ENCODE measurements around the gene ADGRL3.

ADGRL3 gene

GRCh38 chr4:61292322-61292721, 92.2 kb downstream of the ADGRL3 start:
- no peak for DNase-seq (ENCODE audit: low read depth)
- TF ChIP-seq CTCF (conservative IDR thresholded peaks at IDR 0.05; ENCODE audit: control insufficient read depth, insufficient read depth, low read depth, low read length): no peak
- H3K4me3 ChIP-seq (ENCODE audit: control insufficient read depth, low read depth, low read length): no peak overlapping the region

- DNase-seq (ENCODE audit: low read depth): no peak
- no peak overlapping the region for H3K4me3 ChIP-seq (ENCODE audit: control insufficient read depth, low read depth, low read length)
- TF ChIP-seq CTCF (conservative IDR thresholded peaks at IDR 0.05; ENCODE audit: control insufficient read depth, insufficient read depth, low read depth, low read length): no peak
Measured at GRCh38 chr4:61293707-61294400, 93.7 kb downstream of the ADGRL3 start.

- H3K4me3 ChIP-seq (ENCODE audit: control insufficient read depth, low read depth, low read length): no peak overlapping the region
- DNase-seq (ENCODE audit: low read depth): no peak
- TF ChIP-seq CTCF (conservative IDR thresholded peaks at IDR 0.05; ENCODE audit: control insufficient read depth, insufficient read depth, low read depth, low read length): no peak
Measured at GRCh38 chr4:61294936-61295335, 94.8 kb downstream of the ADGRL3 start.

GRCh38 chr4:61296144-61296543, 96.0 kb downstream of the ADGRL3 start:
- no peak for DNase-seq (ENCODE audit: low read depth)
- no peak overlapping the region for H3K4me3 ChIP-seq (ENCODE audit: control insufficient read depth, low read depth, low read length)
- TF ChIP-seq CTCF (conservative IDR thresholded peaks at IDR 0.05; ENCODE audit: control insufficient read depth, insufficient read depth, low read depth, low read length): no peak

GRCh38 chr4:61298178-61298740, 98.1 kb downstream of the ADGRL3 start:
- H3K4me3 ChIP-seq (ENCODE audit: control insufficient read depth, low read depth, low read length): no peak overlapping the region
- no peak for TF ChIP-seq CTCF (conservative IDR thresholded peaks at IDR 0.05; ENCODE audit: control insufficient read depth, insufficient read depth, low read depth, low read length)
- no peak for DNase-seq (ENCODE audit: low read depth)

- DNase-seq (ENCODE audit: low read depth): no peak
- H3K4me3 ChIP-seq (ENCODE audit: control insufficient read depth, low read depth, low read length): no peak overlapping the region
- no peak for TF ChIP-seq CTCF (conservative IDR thresholded peaks at IDR 0.05; ENCODE audit: control insufficient read depth, insufficient read depth, low read depth, low read length)
Measured at GRCh38 chr4:61299316-61299715, 99.2 kb downstream of the ADGRL3 start.
